ENCODE measurements around the gene CCDC92B. TPM values are rescaled to one million over a fixed set of nuclear protein-coding genes. Genes with fewer than 3 reads are reported as not detected.
A peak's percentile ranks its signal among the peaks of the same experiment; 100 is the strongest.

Gene CCDC92B
- total RNA-seq, 1 donor from 2014 or later = 0.48 TPM

DNA sequence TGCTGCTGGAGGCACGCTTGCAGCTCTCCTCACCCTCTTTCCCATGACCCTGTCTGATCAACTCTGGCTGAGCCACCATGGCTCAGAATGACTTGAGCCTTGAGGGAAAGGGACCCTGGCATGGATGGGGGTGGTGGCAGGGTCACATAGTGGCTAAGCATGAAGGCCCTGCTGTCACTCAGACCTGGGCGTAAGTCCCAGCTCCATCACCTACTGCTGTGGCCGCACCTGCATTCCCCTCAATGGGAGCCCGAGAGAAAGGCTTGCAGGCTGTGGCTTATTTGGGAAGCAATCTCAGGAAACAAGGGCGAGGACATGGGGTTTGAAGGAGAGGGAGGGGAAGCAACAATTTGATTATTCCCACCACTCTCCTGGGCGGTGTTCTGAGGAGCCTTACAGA, 29.0 kb upstream of the CCDC92B start:
- no peak for DNase-seq (ENCODE audit: low spot score)

DNA sequence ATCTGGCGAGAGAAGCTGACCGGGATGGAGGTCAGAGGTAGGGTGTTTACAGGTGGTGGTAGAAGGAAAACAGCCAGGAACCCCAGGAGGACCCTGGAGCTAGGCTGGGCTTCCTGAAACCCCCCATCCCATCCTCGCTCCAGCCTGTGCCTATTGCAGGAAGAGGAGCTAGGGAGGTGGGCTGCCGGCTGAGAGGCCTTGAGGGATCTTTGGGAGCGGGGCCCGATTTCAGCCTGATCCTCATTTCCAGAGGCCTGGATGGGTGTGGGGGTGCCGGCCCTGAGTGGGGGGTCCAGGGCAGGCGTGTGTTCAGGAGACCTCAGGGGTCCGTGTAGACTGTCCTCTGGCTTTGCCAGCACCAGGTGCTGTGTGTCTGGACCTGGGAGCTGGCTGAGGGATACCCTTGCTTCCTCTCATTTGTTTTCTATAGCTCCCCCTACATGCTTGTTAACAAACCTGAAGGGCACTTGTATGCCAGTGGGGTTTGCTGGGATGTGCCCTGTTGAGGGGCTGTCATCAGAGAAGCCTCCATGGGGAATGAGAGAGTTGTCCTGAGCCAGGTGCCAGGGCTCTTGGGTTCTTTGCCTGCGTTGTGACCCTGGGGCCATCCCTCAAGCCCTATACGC, 27.9 kb upstream of the CCDC92B start:
- no peak for DNase-seq (ENCODE audit: low spot score)

DNA sequence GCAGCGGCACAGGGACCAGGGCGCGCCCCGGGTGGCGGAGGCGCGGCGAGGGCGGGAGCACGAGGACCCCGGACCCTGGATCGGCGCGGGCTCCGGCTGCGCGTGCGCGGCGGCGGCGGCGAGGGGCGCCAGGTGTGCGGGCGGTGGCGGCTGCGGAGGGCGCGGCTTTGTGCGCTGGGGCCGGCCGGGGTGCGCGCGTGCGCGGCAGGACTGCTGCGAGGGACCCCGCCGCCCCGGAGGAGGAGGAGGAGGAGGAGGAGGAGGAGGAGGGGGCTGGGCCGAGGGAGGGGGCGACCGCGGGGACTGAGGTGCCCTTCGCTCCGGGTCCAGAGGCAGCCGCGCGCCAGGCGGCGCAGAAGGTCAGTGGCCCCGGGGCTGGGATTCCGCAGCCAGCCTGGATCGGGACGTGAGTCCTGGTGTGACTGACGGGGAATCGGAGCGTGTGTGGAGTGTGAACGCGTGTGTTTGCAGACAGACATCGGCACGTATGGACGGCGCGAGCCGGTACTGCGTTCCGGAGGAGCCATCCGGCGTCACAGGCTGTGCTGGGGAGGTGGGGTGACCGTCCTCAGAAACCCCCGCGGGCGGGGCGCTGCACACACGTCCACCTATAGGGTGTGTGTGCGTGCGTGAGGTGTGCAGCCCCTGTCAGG, 27.3 kb upstream of the CCDC92B start:
- DNase-seq (ENCODE audit: low spot score) = no peak

DNA sequence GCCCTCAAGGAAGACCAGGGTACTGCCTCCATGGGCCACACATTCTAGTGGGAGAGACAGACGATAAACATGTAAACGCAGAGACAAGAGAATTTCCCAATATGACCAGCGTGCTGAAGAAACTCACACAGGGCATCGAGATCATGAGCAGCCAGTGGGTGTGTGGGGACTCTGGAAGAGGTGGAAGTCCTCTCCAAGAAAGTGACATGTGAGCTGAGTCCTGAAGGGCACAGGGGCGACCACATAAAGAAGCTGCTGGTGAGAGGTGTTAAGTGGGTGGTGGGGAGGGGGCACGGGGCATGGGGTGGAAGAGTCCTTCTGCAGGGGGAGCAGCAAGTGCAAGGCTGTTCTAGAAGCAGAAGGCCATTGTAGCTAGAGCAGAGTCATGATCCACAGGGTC, 25.8 kb upstream of the CCDC92B start:
- no peak for DNase-seq (ENCODE audit: low spot score)

- DNase-seq (ENCODE audit: low spot score) = no peak
Measured at GRCh38 chr17:2770129-2770528, 20.7 kb upstream of the CCDC92B start.

DNA sequence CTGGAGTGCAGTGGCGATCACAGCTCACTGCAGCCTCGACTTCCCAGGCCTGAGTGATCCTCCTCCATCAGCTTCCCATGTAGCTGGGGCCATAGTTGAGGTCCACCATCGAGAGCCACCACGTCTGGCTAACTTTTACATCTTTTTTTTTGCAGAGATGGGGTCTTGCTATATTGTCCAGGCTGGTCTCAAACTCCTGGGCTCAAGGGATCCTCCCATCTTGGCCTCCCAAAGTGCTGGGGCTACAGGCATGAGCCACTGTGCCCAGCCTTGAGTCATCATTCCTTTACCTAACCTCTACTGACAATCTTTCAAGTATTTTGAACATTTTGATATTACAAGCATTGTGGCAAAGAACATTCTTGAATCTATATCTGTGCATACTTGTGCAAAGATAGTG, 9.4 kb upstream of the CCDC92B start:
- no peak for DNase-seq (ENCODE audit: low spot score)

DNA sequence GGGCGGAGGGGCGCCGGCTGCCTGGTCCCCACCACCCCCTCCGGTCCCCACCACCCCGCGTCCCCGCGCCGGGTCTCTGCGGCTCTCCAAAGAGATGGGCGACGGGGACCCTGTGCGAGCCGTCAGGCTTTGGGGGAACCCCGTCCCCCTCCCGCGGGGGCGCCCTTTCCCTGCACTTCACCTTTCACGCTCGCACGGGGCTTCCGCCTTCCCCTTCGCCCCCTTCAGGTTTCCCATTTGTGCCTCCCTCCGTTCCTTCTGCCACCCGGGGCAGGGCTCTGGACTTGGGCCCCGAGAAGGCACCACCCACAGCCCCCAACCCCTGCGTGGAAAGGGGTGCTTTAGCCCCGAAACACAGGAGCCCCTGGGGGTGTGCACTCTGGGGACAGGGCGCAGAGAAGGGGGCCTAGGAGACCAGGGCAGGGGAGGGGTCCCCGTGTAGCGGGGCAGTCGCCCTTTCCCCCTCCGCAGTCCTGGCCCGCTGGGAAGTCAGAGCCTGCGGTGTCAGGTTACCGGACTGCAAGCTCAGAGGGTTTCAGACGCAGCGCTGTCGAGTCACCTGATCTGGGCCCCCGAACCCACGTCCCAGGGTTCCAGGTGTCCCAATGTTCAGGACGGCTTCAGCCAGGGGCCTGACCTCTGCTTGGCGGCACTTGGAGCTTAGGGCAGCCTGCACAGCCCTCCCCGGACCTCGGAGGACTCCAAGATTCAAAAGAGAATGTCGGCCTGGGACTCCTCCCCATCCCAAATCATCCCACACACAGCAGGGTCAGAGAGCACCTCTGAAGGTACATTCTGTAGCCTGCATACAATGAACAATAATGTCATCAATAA, 6.7 kb upstream of the CCDC92B start:
- no peak for DNase-seq (ENCODE audit: low spot score)

DNA sequence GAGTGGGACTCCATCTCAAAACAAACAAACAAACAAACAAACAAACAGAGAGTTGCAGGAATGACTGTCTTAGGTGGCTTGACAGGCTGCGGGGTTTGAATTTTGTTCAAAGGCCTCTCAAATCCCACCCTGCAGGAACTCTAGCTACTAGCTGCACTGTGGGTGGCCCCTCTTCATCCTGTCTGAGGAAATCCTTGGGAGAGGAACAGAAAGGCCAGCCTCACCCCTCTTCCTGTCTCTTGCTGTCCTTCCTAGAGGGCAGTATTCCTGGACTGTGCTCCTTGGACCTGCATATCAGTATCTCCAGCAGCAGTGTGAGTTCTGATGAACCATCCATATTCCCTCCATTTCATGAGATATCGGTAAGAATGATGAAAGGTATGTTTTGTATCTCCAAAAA, 2.0 kb upstream of the CCDC92B start:
- no peak for DNase-seq (ENCODE audit: low spot score)

DNA sequence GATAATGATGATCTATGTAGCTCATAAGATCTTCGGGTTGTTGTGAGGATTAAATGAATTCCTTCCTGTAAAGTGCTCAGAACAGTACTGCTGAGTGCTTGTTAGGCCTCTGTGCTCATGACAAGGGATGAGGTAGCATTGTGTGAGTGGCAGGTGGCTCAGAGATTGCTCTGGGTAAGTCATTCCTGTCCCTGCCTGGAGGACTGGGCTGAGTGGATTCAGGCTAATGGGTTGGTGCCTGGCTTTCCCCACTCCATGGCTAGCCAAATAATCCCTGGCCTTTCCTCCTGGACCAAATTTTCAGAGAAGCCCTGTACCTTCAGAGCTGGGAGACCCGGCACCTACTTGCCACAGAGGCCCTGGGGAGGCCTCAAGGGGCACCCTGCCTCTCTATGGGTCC, 1.3 kb upstream of the CCDC92B start:
- DNase-seq (ENCODE audit: low spot score) = no peak

DNA sequence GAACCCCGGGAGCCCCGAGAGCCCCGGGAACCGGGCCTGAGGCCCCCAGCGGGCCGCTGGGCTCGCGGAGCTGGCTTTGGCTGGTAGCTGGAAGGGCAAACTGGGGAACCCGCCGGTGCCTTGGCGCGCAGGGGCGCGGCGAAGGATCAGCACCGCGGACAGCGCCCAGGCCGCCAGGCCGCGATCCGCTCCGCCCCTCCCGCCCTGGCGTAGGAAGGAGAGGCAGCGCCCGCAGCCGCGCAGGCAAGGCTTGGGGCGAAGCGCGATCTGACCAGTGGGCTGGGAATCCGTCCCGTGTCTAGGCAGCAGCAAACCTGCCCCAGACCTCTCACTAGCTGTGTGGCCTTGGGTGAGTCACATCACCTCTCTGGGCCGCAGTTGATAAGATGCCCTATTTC, 331 bp upstream of the CCDC92B start:
- peak; percentile 64 for DNase-seq (ENCODE audit: low spot score)

DNA sequence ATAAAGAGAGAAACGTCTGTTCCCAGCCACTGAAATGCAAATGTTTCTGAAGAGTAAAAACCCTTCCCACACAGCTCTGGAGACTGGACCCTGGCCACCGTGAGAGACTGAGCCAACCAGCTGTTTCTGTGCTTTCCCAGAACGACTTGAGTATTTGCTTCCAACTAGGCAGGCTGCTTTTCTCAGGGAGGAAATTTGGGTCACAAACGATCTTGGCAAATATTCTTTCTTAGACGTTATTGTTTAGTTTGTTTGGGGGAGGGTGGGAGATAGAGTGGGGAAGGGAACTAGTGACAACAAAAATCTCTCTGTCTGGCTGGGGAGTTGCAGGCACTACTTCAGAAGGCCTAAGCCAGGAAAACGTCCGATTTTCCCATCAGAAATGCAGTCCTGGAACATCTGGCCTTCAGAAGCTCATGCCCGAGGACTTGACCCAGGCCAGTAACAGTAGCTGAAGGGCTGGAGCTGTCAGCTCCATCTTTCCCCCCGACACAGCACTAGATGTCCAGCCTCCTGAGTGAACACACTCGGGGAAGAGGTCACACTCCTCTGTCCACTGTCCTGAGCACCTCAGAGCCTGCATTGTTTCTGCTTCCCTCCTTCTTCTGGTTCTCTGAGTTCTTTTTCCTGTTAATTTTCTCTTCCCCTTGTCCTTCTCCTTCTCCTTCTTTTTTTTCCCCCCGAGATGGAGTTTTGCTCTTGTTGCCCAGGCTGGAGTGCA, 4.0 kb downstream of the CCDC92B start:
- no peak for DNase-seq (ENCODE audit: low spot score)

DNA sequence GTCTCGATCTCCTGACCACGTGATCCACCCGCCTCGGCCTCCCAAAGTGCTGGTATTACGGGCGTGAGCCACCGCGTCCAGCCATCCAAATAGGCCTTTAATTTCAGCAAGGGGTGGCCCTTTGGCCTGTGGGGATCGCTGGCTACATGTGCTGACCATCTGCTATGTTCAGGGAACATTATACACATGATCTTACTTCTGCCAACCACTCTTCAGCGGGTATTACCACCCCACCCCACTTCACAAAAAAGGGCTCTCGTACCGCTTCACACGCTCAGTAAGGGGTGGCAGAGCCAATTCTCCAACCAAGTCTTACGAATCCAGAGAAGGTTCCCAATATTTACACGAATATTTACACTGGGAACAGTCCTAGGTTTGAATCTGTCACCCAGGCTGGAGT, 11.8 kb downstream of the CCDC92B start:
- DNase-seq (ENCODE audit: low spot score) = no peak

DNA sequence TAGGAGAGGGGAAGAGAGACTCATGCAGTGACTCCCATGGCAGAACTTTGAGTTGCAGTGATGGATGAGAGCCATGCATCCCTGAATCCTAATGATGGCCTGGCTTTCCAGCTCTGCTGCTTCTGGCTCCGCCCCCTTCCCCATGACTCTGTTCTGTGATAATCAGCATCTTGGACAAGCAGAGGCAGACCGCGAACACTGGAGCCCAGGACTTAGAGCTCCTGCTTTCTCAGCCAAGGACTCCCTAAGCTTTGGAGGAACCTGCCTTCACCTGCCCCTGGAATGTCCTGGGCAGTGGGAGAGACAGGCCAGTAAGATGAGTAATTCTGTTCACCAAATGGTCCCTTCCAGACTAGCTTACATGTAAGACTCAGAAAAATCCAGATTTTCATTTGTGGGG, 12.5 kb downstream of the CCDC92B start:
- no peak for DNase-seq (ENCODE audit: low spot score)

- no peak for DNase-seq (ENCODE audit: low spot score)
Measured at GRCh38 chr17:2735896-2736295, 13.6 kb downstream of the CCDC92B start.

GRCh38 chr17:2734939-2735338, 14.5 kb downstream of the CCDC92B start:
- no peak for DNase-seq (ENCODE audit: low spot score)

DNA sequence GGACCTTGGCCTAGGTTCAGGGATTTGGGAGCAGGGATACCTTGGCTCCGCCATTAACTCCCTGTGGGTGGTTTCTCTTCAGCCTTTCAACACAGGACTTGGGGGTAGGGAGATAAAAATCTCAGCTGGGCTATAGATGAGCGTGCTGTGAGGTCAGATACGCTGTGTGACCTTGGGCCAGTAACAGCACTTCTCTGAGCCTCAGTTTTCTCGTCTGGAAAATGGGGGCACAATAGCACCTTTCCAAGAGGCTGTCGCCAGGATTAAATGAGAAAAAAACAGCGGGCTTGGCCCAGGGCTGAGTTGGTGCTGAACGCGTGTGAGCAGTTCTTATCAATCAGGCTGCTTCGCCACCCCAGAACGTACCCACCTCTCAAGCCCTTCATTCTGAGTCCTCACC, 17.6 kb downstream of the CCDC92B start:
- DNase-seq (ENCODE audit: low spot score) = no peak

GRCh38 chr17:2730764-2731353, 18.6 kb downstream of the CCDC92B start:
- no peak for DNase-seq (ENCODE audit: low spot score)

GRCh38 chr17:2724784-2725164, 24.7 kb downstream of the CCDC92B start:
- no peak for DNase-seq (ENCODE audit: low spot score)

GRCh38 chr17:2723997-2724783, 25.3 kb downstream of the CCDC92B start:
- DNase-seq (ENCODE audit: low spot score) = peak; percentile 53

- no peak for DNase-seq (ENCODE audit: low spot score)
Measured at GRCh38 chr17:2723505-2723996, 25.9 kb downstream of the CCDC92B start.

DNA sequence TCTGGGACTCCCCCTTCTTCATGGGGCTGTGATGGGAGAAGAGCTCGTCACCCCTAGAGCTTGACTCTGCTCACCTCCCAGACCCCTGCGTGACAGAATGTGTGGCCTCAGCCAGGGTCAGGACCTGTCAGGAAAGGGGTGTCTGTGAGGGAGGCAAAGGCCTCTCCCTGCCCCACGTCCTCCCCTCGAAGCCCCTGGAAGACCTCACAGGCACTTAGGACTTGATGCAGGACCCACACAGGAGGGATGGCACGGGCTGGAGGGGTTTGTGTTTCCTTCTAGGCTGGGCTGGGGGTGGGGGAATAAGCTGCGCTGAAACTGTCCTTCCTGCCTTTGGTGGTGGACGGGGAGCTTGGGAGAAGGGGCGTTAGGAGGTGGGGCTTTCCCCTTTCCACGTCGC, 26.8 kb downstream of the CCDC92B start:
- no peak for DNase-seq (ENCODE audit: low spot score)

Measured in umbilical cord (tissue), 2 donors.